ENCODE data around the gene LANCL2.

DNA sequence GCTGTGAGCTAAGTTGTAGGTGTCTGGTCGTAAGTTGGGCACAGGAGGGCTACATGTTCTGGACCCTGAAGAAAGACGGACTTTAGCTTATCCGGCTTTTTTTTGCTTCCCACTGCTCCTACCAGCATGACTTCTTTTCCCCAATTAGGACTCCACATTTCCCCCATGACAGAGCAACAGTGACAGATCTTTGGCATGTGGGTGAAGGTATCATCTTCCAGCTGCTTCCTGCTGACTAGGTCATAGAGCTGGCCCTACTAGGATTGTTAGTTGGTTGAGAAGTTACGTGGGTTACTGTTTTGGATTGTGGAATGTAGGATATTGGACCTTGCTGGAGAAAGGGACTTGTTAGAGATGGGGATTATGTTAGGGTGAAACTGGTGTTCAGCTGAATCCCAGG lies 21.4 kb downstream of the LANCL2 start:
- TF ChIP-seq SPI1 (IDR thresholded peaks at IDR 0.05; ENCODE audit: low read depth, low read length) (no peak), POLR2A (IDR thresholded peaks at IDR 0.05; ENCODE audit: low read depth, low read length) (no peak)
